Measurements from ENCODE around the gene MACROD2.

The MACROD2 gene

GRCh38 chr20:14414560-14414959 lies 419.2 kb downstream of the MACROD2 start:
- no peak overlapping the region for H3K27ac Mint-ChIP-seq
- no peaks in the 10 kb centered on the region for H3K9me3 Mint-ChIP-seq
- no peaks in the 10 kb centered on the region for H3K27me3 Mint-ChIP-seq
- DNase-seq (ENCODE audit: low spot score in 2 of 2) (no peak), ATAC-seq (ENCODE audit: low read depth) (no peak)
- H3K4me1 Mint-ChIP-seq: no peaks in the 10 kb centered on the region
- H3K4me3 Mint-ChIP-seq: no peak overlapping the region
- no peaks in the 10 kb centered on the region for H3K36me3 Mint-ChIP-seq

- Mint-ChIP-seq H3K36me3 (no peaks in the 10 kb centered on the region), H3K4me3 (no peak overlapping the region), H3K27me3 (no peaks in the 10 kb centered on the region), H3K4me1 (no peaks in the 10 kb centered on the region), H3K9me3 (no peaks in the 10 kb centered on the region), H3K27ac (no peak overlapping the region)
- ATAC-seq (ENCODE audit: low read depth) (no peak), DNase-seq (ENCODE audit: low spot score in 2 of 2) (no peak)
These were observed 420.2 kb downstream of the MACROD2 start for GRCh38 chr20:14415467-14415866.

- ATAC-seq (ENCODE audit: low read depth): no peak
- H3K27me3 Mint-ChIP-seq: no peaks in the 10 kb centered on the region
- H3K9me3 Mint-ChIP-seq: no peaks in the 10 kb centered on the region
- no peak for DNase-seq (ENCODE audit: low spot score in 2 of 2)
- no peaks in the 10 kb centered on the region for H3K4me1 Mint-ChIP-seq
- H3K4me3 Mint-ChIP-seq: no peak overlapping the region
- no peaks in the 10 kb centered on the region for H3K36me3 Mint-ChIP-seq
- H3K27ac Mint-ChIP-seq: no peak overlapping the region
These were observed 423.1 kb downstream of the MACROD2 start for GRCh38 chr20:14418376-14418775.

- ATAC-seq (ENCODE audit: low read depth): no peak
- Mint-ChIP-seq H3K4me1 (no peaks in the 10 kb centered on the region), H3K9me3 (no peaks in the 10 kb centered on the region), H3K4me3 (no peak overlapping the region), H3K27ac (no peak overlapping the region), H3K27me3 (no peaks in the 10 kb centered on the region), H3K36me3 (no peaks in the 10 kb centered on the region)
- no peak for DNase-seq (ENCODE audit: low spot score in 2 of 2)
These were observed 427.6 kb downstream of the MACROD2 start for GRCh38 chr20:14422892-14423291.

- peaks cover 4% of the 10 kb centered on the region for H3K27me3 Mint-ChIP-seq
- peaks cover 2% of the 10 kb centered on the region for H3K4me1 Mint-ChIP-seq
- no peak for DNase-seq (ENCODE audit: low spot score in 2 of 2)
- H3K36me3 Mint-ChIP-seq: no peaks in the 10 kb centered on the region
- no peak overlapping the region for H3K27ac Mint-ChIP-seq
- H3K4me3 Mint-ChIP-seq: no peak overlapping the region
- no peak for ATAC-seq (ENCODE audit: low read depth)
- peaks cover 9% of the 10 kb centered on the region for H3K9me3 Mint-ChIP-seq
These were observed 436.3 kb downstream of the MACROD2 start for GRCh38 chr20:14431568-14431967.

GRCh38 chr20:14432085-14432484 lies 436.8 kb downstream of the MACROD2 start:
- H3K27me3 Mint-ChIP-seq: peaks cover 4% of the 10 kb centered on the region
- DNase-seq (ENCODE audit: low spot score in 2 of 2) (no peak), ATAC-seq (ENCODE audit: low read depth) (no peak)
- no peak overlapping the region for H3K4me3 Mint-ChIP-seq
- no peaks in the 10 kb centered on the region for H3K36me3 Mint-ChIP-seq
- H3K27ac Mint-ChIP-seq: no peak overlapping the region
- H3K4me1 Mint-ChIP-seq: peaks cover 2% of the 10 kb centered on the region
- peaks cover 9% of the 10 kb centered on the region for H3K9me3 Mint-ChIP-seq

- peaks cover 2% of the 10 kb centered on the region for H3K4me1 Mint-ChIP-seq
- no peaks in the 10 kb centered on the region for H3K36me3 Mint-ChIP-seq
- H3K4me3 Mint-ChIP-seq: no peak overlapping the region
- DNase-seq (ENCODE audit: low spot score in 2 of 2) (no peak), ATAC-seq (ENCODE audit: low read depth) (no peak)
- no peak overlapping the region for H3K27ac Mint-ChIP-seq
- H3K9me3 Mint-ChIP-seq: peaks cover 9% of the 10 kb centered on the region
- H3K27me3 Mint-ChIP-seq: peaks cover 4% of the 10 kb centered on the region
These were observed 437.3 kb downstream of the MACROD2 start for GRCh38 chr20:14432597-14432996.

GRCh38 chr20:14434384-14435136 lies 439.2 kb downstream of the MACROD2 start:
- Mint-ChIP-seq H3K27ac (no peak overlapping the region), H3K36me3 (no peaks in the 10 kb centered on the region), H3K9me3 (peaks cover 10% of the 10 kb centered on the region), H3K4me1 (peaks cover 2% of the 10 kb centered on the region), H3K27me3 (peaks cover 4% of the 10 kb centered on the region), H3K4me3 (no peak overlapping the region)
- ATAC-seq (ENCODE audit: low read depth): no peak
- no peak for DNase-seq (ENCODE audit: low spot score in 2 of 2)

GRCh38 chr20:14441201-14441600 lies 445.9 kb downstream of the MACROD2 start:
- no peak for DNase-seq (ENCODE audit: low spot score in 2 of 2)
- Mint-ChIP-seq H3K27ac (no peak overlapping the region), H3K4me3 (no peak overlapping the region), H3K27me3 (no peaks in the 10 kb centered on the region), H3K9me3 (peaks cover 5% of the 10 kb centered on the region), H3K36me3 (no peaks in the 10 kb centered on the region), H3K4me1 (no peaks in the 10 kb centered on the region)
- no peak for ATAC-seq (ENCODE audit: low read depth)

GRCh38 chr20:14444106-14444505 lies 448.8 kb downstream of the MACROD2 start:
- H3K36me3 Mint-ChIP-seq: no peaks in the 10 kb centered on the region
- DNase-seq (ENCODE audit: low spot score in 2 of 2): no peak
- no peak overlapping the region for H3K4me3 Mint-ChIP-seq
- no peak overlapping the region for H3K27ac Mint-ChIP-seq
- no peaks in the 10 kb centered on the region for H3K27me3 Mint-ChIP-seq
- H3K9me3 Mint-ChIP-seq: peaks cover 2% of the 10 kb centered on the region
- no peak for ATAC-seq (ENCODE audit: low read depth)
- no peaks in the 10 kb centered on the region for H3K4me1 Mint-ChIP-seq

- H3K27ac Mint-ChIP-seq: no peak overlapping the region
- H3K27me3 Mint-ChIP-seq: peaks cover 1% of the 10 kb centered on the region
- H3K9me3 Mint-ChIP-seq: peaks cover 1% of the 10 kb centered on the region
- no peak for ATAC-seq (ENCODE audit: low read depth)
- H3K4me3 Mint-ChIP-seq: no peak overlapping the region
- no peaks in the 10 kb centered on the region for H3K36me3 Mint-ChIP-seq
- no peaks in the 10 kb centered on the region for H3K4me1 Mint-ChIP-seq
- no peak for DNase-seq (ENCODE audit: low spot score in 2 of 2)
These were observed 450.0 kb downstream of the MACROD2 start for GRCh38 chr20:14445310-14445709.

- no peak for ATAC-seq (ENCODE audit: low read depth)
- Mint-ChIP-seq H3K9me3 (peaks cover 1% of the 10 kb centered on the region), H3K27me3 (peaks cover 1% of the 10 kb centered on the region), H3K36me3 (no peaks in the 10 kb centered on the region), H3K4me1 (no peaks in the 10 kb centered on the region), H3K4me3 (no peak overlapping the region), H3K27ac (no peak overlapping the region)
- DNase-seq (ENCODE audit: low spot score in 2 of 2): no peak
These were observed 450.6 kb downstream of the MACROD2 start for GRCh38 chr20:14445902-14446301.

- H3K4me3 Mint-ChIP-seq: no peak overlapping the region
- H3K9me3 Mint-ChIP-seq: peaks cover 1% of the 10 kb centered on the region
- no peak overlapping the region for H3K27ac Mint-ChIP-seq
- DNase-seq (ENCODE audit: low spot score in 2 of 2) (no peak), ATAC-seq (ENCODE audit: low read depth) (no peak)
- peaks cover 1% of the 10 kb centered on the region for H3K27me3 Mint-ChIP-seq
- no peaks in the 10 kb centered on the region for H3K4me1 Mint-ChIP-seq
- no peaks in the 10 kb centered on the region for H3K36me3 Mint-ChIP-seq
These were observed 451.1 kb downstream of the MACROD2 start for GRCh38 chr20:14446446-14446845.

GRCh38 chr20:14449323-14449722 lies 454.0 kb downstream of the MACROD2 start:
- Mint-ChIP-seq H3K36me3 (no peaks in the 10 kb centered on the region), H3K9me3 (no peaks in the 10 kb centered on the region), H3K27ac (no peak overlapping the region), H3K4me3 (no peak overlapping the region), H3K4me1 (no peaks in the 10 kb centered on the region), H3K27me3 (peaks cover 1% of the 10 kb centered on the region)
- DNase-seq (ENCODE audit: low spot score in 2 of 2): no peak
- no peak for ATAC-seq (ENCODE audit: low read depth)

GRCh38 chr20:14450256-14450655 lies 454.9 kb downstream of the MACROD2 start:
- H3K36me3 Mint-ChIP-seq: no peaks in the 10 kb centered on the region
- H3K9me3 Mint-ChIP-seq: no peaks in the 10 kb centered on the region
- ATAC-seq (ENCODE audit: low read depth): no peak
- H3K4me3 Mint-ChIP-seq: no peak overlapping the region
- H3K4me1 Mint-ChIP-seq: no peaks in the 10 kb centered on the region
- no peak for DNase-seq (ENCODE audit: low spot score in 2 of 2)
- H3K27ac Mint-ChIP-seq: no peak overlapping the region
- peaks cover 1% of the 10 kb centered on the region for H3K27me3 Mint-ChIP-seq
